Panc1 (cell line): ENCODE measurements around the gene CCDC47. TPM values are rescaled to one million over a fixed set of nuclear protein-coding genes. Genes with fewer than 3 reads are reported as not detected.

Experiments used
- ATAC-seq: fragments of 200-7000 bp; cut with Tn5 transposase; 2 replicates; pipeline ENCODE4 v1.9.1; 2020; ENCODE audit warnings: mild to moderate bottlenecking, moderate library complexity
- BruUV-seq: library from RNA; stranded (reverse); fragments of 400-500 nt; replicated peaks from 2 replicates; lab custom pipeline; 2021; lab: Mats Ljungman, UMichigan
- CTCF ChIA-PET: fragments of 300-600 bp; sonication (Branson Sonifier 250); formaldehyde crosslinking; loops from one replicate; lab custom pipeline; 2022; ENCODE audit warnings: antibody characterized with exemption; lab: Charles Lee
- POLR2A ChIA-PET: fragments of 300-600 bp; sonication (Branson Sonifier 250); formaldehyde crosslinking; loops from one replicate; lab custom pipeline; 2022; ENCODE audit warnings: antibody characterized with exemption; lab: Charles Lee
- DNase-seq: peaks from one replicate; pipeline ENCODE4 v3.0.0-alpha.2; 2010; ENCODE audit warnings: low read depth, low spot score
- H3K27ac ChIP-seq: 2 replicates; pipeline ENCODE4 v1.5.1; 2011; ENCODE audit warnings: mild to moderate bottlenecking, low read length, inconsistent platforms
- H3K27me3 ChIP-seq: fragments of 200-500 bp; sonication (Bioruptor generic); 2 replicates; pipeline ENCODE4 v1.6.0; 2014; ENCODE audit warnings: low read length, inconsistent platforms; ENCODE audit not compliant: control insufficient read depth, insufficient read depth
- H3K36me3 ChIP-seq: fragments of 200-500 bp; sonication (Bioruptor generic); 2 replicates; pipeline ENCODE4 v1.5.1; 2014; ENCODE audit warnings: inconsistent platforms, mild to moderate bottlenecking, low read length, moderate library complexity; ENCODE audit not compliant: control insufficient read depth, insufficient read depth
- H3K4me1 ChIP-seq: 2 replicates; pipeline ENCODE4 v1.5.1; 2011; ENCODE audit warnings: inconsistent platforms, mild to moderate bottlenecking, low read length, moderate library complexity; ENCODE audit not compliant: control insufficient read depth, insufficient read depth
- H3K4me3 ChIP-seq, 2 experiments: 2 replicates each; pipeline ENCODE4 v1.5.1; 2011 to 2012; ENCODE audit warnings: low read depth in 2 of 2, low read length in 2 of 2, mild to moderate bottlenecking in 2 of 2, inconsistent platforms in 1 of 2, moderate library complexity in 1 of 2
- H3K9me3 ChIP-seq: fragments of 200-500 bp; sonication (Bioruptor generic); 2 replicates; pipeline ENCODE4 v1.5.1; 2014; ENCODE audit warnings: low read depth, mild to moderate bottlenecking, inconsistent platforms, low read length, moderate library complexity; ENCODE audit not compliant: control insufficient read depth, insufficient read depth
- CTCF ChIP-seq: fragments of 450-650 bp; IDR thresholded peaks from 2 replicates; pipeline ENCODE4 v1.5.1; 2017; ENCODE audit warnings: mild to moderate bottlenecking
- POLR2AphosphoS5 ChIP-seq: IDR thresholded peaks from 2 replicates; pipeline ENCODE4 v1.6.1; 2012; ENCODE audit warnings: mild to moderate bottlenecking, low read depth, low read length, moderate library complexity
- SIN3A ChIP-seq: IDR thresholded peaks from 2 replicates; pipeline ENCODE4 v1.6.1; 2012; ENCODE audit warnings: low read depth, mild to moderate bottlenecking, low read length, moderate library complexity, borderline replicate concordance; ENCODE audit not compliant: insufficient read depth
- TCF7L2 ChIP-seq: IDR thresholded peaks from 2 replicates; pipeline ENCODE4 v1.6.1; 2011; ENCODE audit warnings: mild to moderate bottlenecking, low read depth, low read length, inconsistent platforms
- in situ Hi-C: cut with HindIII; loops from 2 replicates; pipeline ENCODE4 v1.10.0; 2016; ENCODE audit warnings: low sequenced_read_pairs, low pct_unique_long_range_greater_than_20kb
- intact Hi-C: fragments of 100-400 bp; cut with micrococcal nuclease; formaldehyde crosslinking; loops from one replicate; pipeline ENCODE4 v1.10.0; 2022; ENCODE audit not compliant: unreplicated experiment
- total RNA-seq: library from RNA; stranded (reverse); gene quantifications from one replicate; pipeline ENCODE4 v1.2.1, GENCODE V29; 2021; ENCODE audit not compliant: unreplicated experiment
- TF ChIP-seq, protein P1 (sequence below), 2 experiments: IDR thresholded peaks; 2 replicates each; pipeline ENCODE4 v1.6.1; 2011 to 2012; ENCODE audit warnings: low read depth in 2 of 2, control low read depth in 1 of 2, low read length in 1 of 2, mild to moderate bottlenecking in 1 of 2, moderate library complexity in 1 of 2; ENCODE audit not compliant: insufficient read depth in 1 of 2

The CCDC47 gene
- total RNA-seq, 1 experiment from 2014 or later, result 64.8 TPM

DNA sequence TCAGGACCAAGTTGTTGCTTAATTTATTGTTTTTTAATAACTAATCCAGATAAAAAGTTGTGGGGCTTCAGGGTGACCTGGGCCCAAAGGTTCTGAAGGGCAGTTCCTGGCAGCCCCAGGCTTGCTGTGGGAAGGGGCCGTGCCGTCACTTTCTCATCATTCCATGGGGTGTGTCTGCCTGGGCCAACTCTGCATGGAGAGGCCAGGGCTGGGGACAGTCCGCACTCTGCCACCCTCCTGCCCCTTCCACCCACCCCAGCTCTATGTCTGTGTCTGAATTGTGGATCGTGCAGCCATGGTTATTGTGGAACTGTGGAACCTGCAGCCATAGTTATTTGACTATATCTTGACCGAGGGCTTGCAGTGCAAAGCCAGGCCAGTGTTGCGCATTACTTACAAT is 77.5 kb downstream of the CCDC47 start:
- Histone ChIP-seq H3K4me3 (no peak overlapping the region), H3K27me3 (no peaks in the 10 kb centered on the region), H3K9me3 (no peaks in the 10 kb centered on the region), H3K4me1 (no peaks in the 10 kb centered on the region; the same call in 1 of the 2 replicates), H3K36me3 (no peaks in the 10 kb centered on the region), H3K27ac (no peak overlapping the region)
- no peak for TF ChIP-seq SIN3A
- no peak for TF ChIP-seq POLR2AphosphoS5
- TF ChIP-seq TCF7L2, result no peak
- TF ChIP-seq, protein P1, sequence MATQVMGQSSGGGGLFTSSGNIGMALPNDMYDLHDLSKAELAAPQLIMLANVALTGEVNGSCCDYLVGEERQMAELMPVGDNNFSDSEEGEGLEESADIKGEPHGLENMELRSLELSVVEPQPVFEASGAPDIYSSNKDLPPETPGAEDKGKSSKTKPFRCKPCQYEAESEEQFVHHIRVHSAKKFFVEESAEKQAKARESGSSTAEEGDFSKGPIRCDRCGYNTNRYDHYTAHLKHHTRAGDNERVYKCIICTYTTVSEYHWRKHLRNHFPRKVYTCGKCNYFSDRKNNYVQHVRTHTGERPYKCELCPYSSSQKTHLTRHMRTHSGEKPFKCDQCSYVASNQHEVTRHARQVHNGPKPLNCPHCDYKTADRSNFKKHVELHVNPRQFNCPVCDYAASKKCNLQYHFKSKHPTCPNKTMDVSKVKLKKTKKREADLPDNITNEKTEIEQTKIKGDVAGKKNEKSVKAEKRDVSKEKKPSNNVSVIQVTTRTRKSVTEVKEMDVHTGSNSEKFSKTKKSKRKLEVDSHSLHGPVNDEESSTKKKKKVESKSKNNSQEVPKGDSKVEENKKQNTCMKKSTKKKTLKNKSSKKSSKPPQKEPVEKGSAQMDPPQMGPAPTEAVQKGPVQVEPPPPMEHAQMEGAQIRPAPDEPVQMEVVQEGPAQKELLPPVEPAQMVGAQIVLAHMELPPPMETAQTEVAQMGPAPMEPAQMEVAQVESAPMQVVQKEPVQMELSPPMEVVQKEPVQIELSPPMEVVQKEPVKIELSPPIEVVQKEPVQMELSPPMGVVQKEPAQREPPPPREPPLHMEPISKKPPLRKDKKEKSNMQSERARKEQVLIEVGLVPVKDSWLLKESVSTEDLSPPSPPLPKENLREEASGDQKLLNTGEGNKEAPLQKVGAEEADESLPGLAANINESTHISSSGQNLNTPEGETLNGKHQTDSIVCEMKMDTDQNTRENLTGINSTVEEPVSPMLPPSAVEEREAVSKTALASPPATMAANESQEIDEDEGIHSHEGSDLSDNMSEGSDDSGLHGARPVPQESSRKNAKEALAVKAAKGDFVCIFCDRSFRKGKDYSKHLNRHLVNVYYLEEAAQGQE (IDR thresholded peaks at IDR 0.05; ENCODE audit: insufficient read depth in 1 of 2, low read depth in 2 of 2, low read length in 1 of 2), result no peak
- no peak for TF ChIP-seq CTCF
- ChIA-PET POLR2A (no interaction called here), CTCF (no interaction called here)
- ATAC-seq (no peak), DNase-seq (no peak)
- intact Hi-C loops, result no loop called here
- in situ Hi-C loops, result no loop called here
- BruUV-seq, result no TSS peak

Other genes starting within 250 kb of the CCDC47 start
- gene DCAF7, start 223.1 kb downstream of the CCDC47 start, total RNA-seq, result 60.4 TPM
- gene TACO1, start 172.7 kb downstream of the CCDC47 start, total RNA-seq, result 17.9 TPM
- 22.3 TPM for gene MAP3K3, start 151.2 kb downstream of the CCDC47 start, total RNA-seq
- 15.3 TPM for gene LIMD2, start 73.5 kb downstream of the CCDC47 start, total RNA-seq
- gene STRADA, start 31.8 kb downstream of the CCDC47 start, total RNA-seq, result 26.0 TPM
- gene DDX42, start 573 bp upstream of the CCDC47 start, total RNA-seq, result 89.6 TPM
- gene PSMC5, start 53.8 kb upstream of the CCDC47 start, total RNA-seq, result 145 TPM
- gene FTSJ3, start 54.1 kb upstream of the CCDC47 start, total RNA-seq, result 41.3 TPM
- 59.4 TPM for gene SMARCD2, start 69.1 kb upstream of the CCDC47 start, total RNA-seq
- not detected for gene CSH2, start 100.1 kb upstream of the CCDC47 start, total RNA-seq
- not detected for gene GH2, start 108.3 kb upstream of the CCDC47 start, total RNA-seq
- gene CSH1, start 123.0 kb upstream of the CCDC47 start, total RNA-seq, result not detected
- not detected for gene CSHL1, start 137.7 kb upstream of the CCDC47 start, total RNA-seq
- gene GH1, start 145.2 kb upstream of the CCDC47 start, total RNA-seq, result not detected
- not detected for gene CD79B, start 158.7 kb upstream of the CCDC47 start, total RNA-seq
- gene SCN4A, start 199.3 kb upstream of the CCDC47 start, total RNA-seq, result 0.03 TPM
- gene PRR29, start 224.8 kb upstream of the CCDC47 start, total RNA-seq, result 0.10 TPM
- gene ICAM2, start 247.0 kb upstream of the CCDC47 start, total RNA-seq, result 0.33 TPM